ENCODE measurements around the gene CAMSAP1.

DNA sequence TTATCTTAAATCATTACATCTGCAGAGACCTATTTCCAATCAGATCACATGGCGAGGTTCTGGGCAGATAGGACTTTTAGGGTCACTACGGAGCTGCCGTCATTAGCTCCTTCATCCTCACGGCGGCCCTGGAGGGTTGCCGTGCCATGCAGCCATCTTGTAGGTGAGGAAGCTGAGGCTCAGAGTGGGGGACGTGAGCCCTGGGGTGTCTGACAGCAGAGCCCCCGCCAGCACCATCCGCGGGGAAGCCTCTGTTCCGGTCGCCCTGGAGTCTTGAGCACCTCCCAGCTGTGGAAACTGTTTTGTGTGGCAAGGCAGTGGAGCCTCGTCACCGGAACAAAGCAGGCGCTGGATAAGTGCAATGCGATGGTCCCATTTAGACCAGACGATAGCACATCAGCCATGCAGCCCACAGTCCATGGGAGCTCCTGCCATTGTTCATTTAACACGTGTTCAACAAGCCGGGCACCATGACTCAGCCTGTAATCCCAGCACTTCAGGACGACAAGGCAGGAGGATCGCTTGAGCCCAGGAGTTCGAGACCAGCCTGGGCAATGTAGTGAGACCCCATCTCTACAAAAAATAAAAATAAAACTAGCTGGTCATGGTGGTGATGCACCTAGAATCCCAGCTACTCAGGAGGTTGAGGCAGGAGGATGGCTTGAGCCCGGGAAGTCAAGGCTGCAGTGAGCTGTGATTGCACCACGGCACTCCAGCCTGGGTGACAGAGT is 143.5 kb downstream of the CAMSAP1 start:
- TF ChIP-seq, protein P1, sequence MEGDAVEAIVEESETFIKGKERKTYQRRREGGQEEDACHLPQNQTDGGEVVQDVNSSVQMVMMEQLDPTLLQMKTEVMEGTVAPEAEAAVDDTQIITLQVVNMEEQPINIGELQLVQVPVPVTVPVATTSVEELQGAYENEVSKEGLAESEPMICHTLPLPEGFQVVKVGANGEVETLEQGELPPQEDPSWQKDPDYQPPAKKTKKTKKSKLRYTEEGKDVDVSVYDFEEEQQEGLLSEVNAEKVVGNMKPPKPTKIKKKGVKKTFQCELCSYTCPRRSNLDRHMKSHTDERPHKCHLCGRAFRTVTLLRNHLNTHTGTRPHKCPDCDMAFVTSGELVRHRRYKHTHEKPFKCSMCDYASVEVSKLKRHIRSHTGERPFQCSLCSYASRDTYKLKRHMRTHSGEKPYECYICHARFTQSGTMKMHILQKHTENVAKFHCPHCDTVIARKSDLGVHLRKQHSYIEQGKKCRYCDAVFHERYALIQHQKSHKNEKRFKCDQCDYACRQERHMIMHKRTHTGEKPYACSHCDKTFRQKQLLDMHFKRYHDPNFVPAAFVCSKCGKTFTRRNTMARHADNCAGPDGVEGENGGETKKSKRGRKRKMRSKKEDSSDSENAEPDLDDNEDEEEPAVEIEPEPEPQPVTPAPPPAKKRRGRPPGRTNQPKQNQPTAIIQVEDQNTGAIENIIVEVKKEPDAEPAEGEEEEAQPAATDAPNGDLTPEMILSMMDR (conservative IDR thresholded peaks at IDR 0.05 in 1 of 2, IDR thresholded peaks at IDR 0.05 in 1 of 2; ENCODE audit: low read depth in 1 of 2, low read length in 2 of 2) = no peak
- TF ChIP-seq EZH2 (IDR thresholded peaks at IDR 0.05; ENCODE audit: low read length, missing control alignments) = no peak
